Measurements from ENCODE around the gene FAM228B. TPM values are rescaled to one million over a fixed set of nuclear protein-coding genes. Genes with fewer than 3 reads are reported as not detected.
"Not testable (repeated sequence)": the region's sequence is repeated elsewhere in the genome, so short reads cannot be mapped to it uniquely, and the experiment has no call there.

The FAM228B gene
- total RNA-seq, 1 experiment from 2014 or later: 16.8 TPM

DNA sequence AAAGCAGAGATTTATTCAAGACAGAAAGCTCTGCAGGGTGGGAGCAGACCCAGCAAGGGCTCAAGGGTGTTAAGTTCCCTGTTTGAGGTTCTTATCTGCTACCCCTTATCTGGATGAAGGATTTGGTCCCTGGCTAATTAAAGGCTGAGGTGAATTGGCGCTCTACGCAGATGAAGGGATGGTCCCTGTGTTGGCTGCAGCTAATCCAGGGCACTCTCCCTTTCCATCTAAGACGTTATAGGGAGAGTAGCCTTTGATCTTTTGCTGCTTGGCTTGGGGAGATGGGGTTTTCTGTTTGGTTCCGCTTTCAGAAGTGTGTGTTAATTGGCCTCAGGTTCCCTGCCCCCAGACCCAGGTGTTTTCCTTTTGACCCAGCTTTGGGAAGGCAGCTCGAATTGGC is 68.6 kb downstream of the FAM228B start:
- CTCF ChIA-PET: no interaction called here
- no peaks in the 10 kb centered on the region for H3K4me1 ChIP-seq (replicated peaks; ENCODE audit: insufficient read depth)
- H3K79me2 ChIP-seq (ENCODE audit: low read depth): no peaks in the 10 kb centered on the region
- no TSS peak for BruUV-seq (replicated peaks)
- H3K4me2 ChIP-seq: no peak overlapping the region
- no peaks in the 10 kb centered on the region for H3F3A ChIP-seq (ENCODE audit: insufficient read depth, low read depth)
- H3K9me2 ChIP-seq (ENCODE audit: insufficient read depth): no peaks in the 10 kb centered on the region
- TF ChIP-seq, protein P1, sequence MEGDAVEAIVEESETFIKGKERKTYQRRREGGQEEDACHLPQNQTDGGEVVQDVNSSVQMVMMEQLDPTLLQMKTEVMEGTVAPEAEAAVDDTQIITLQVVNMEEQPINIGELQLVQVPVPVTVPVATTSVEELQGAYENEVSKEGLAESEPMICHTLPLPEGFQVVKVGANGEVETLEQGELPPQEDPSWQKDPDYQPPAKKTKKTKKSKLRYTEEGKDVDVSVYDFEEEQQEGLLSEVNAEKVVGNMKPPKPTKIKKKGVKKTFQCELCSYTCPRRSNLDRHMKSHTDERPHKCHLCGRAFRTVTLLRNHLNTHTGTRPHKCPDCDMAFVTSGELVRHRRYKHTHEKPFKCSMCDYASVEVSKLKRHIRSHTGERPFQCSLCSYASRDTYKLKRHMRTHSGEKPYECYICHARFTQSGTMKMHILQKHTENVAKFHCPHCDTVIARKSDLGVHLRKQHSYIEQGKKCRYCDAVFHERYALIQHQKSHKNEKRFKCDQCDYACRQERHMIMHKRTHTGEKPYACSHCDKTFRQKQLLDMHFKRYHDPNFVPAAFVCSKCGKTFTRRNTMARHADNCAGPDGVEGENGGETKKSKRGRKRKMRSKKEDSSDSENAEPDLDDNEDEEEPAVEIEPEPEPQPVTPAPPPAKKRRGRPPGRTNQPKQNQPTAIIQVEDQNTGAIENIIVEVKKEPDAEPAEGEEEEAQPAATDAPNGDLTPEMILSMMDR (conservative IDR thresholded peaks at IDR 0.05): no peak
- TF ChIP-seq EZH2 (IDR thresholded peaks at IDR 0.05; ENCODE audit: low read depth): no peak
- intact Hi-C loops (cut with micrococcal nuclease; ENCODE audit: unreplicated experiment): no loop called here
- no peaks in the 10 kb centered on the region for H3K36me3 ChIP-seq (ENCODE audit: low read depth)
- H3K27ac ChIP-seq: no peak overlapping the region
- POLR2A ChIA-PET (ENCODE audit: unreplicated experiment): no interaction called here
- no peak for DNase-seq
- no peaks in the 10 kb centered on the region; the same call in 1 of the 2 replicates for H3K27me3 ChIP-seq (ENCODE audit: insufficient read depth, low read depth)
- no peaks in the 10 kb centered on the region for H4K20me1 ChIP-seq (ENCODE audit: insufficient read depth)
- H3K4me3 ChIP-seq: no peak overlapping the region
- H3K9me3 ChIP-seq (ENCODE audit: insufficient read depth, low read depth): no peaks in the 10 kb centered on the region
- no peak overlapping the region for H2AFZ ChIP-seq

DNA sequence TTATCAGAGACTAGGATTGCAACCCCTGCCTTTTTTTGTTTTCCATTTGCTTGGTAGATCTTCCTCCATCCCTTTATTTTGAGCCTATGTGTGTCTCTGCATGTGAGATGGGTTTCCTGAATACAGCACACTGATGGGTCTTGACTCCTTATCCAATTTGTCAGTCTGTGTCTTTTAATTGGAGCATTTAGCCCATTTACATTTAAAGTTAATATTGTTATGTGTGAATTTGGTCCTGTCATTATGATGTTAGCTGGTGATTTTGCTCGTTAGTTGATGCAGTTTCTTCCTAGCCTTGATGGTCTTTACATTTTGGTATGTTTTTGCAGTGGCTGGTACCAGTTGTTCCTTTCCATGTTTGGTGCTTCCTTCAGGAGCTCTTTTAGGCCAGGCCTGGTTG is 73.9 kb downstream of the FAM228B start:
- H3K4me1 ChIP-seq (replicated peaks; ENCODE audit: insufficient read depth); H3K4me3 ChIP-seq; H3K27me3 ChIP-seq (ENCODE audit: insufficient read depth, low read depth); H3K4me2 ChIP-seq; BruUV-seq (replicated peaks); CTCF ChIA-PET; H3K9me2 ChIP-seq (ENCODE audit: insufficient read depth); intact Hi-C loops (cut with micrococcal nuclease; ENCODE audit: unreplicated experiment); H2AFZ ChIP-seq; H3K27ac ChIP-seq; DNase-seq; POLR2A ChIA-PET (ENCODE audit: unreplicated experiment); H3K9me3 ChIP-seq (ENCODE audit: insufficient read depth, low read depth); H4K20me1 ChIP-seq (ENCODE audit: insufficient read depth); H3K79me2 ChIP-seq (ENCODE audit: low read depth); H3F3A ChIP-seq (ENCODE audit: insufficient read depth, low read depth); H3K36me3 ChIP-seq (ENCODE audit: low read depth): not testable (repeated sequence)

DNA sequence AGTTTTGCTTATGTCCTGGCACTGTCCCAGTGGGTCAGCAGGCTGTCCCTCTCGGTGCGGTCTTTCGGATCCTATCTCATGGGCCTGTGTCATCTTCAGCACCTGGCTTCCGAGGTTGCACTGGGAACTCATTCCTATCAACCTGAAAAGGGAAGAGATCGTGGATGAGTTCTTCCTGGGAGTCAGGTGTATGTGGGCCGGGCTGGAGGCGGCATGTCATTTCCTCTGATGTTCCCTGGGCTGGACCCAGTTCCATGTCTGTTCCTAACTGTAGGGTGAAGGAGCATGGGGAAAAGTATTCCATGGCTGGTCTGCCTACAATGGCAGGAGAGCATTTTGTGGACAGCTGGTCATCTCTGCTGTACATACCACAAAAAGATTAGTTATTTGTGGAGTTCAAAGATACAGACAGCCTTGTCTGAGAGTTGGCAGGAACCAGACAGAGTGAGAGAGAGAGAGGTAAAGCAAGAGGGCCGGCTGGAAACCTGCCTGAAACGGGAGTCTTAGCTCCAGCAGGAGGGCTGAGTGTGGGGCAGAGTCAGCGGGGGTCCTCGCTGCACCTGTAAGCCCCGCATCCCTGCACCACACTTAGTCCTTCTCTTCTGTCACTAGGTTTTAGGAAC is 76.8 kb downstream of the FAM228B start:
- Histone ChIP-seq H3K9me2 (ENCODE audit: insufficient read depth) (no peaks in the 10 kb centered on the region), H3K9me3 (ENCODE audit: insufficient read depth, low read depth) (no peaks in the 10 kb centered on the region), H3K4me2 (no peak overlapping the region), H2AFZ (no peak overlapping the region), H3K36me3 (ENCODE audit: low read depth) (0 out of 2 replicates have a peak, but pooled peaks cover 4% of the 10 kb centered on the region), H3K4me1 (replicated peaks; ENCODE audit: insufficient read depth) (no peaks in the 10 kb centered on the region), H4K20me1 (ENCODE audit: insufficient read depth) (no peaks in the 10 kb centered on the region), H3K27ac (no peak overlapping the region), H3K4me3 (no peak overlapping the region), H3F3A (ENCODE audit: insufficient read depth, low read depth) (no peaks in the 10 kb centered on the region; the same call in 1 of the 2 replicates), H3K79me2 (ENCODE audit: low read depth) (no peaks in the 10 kb centered on the region), H3K27me3 (ENCODE audit: insufficient read depth, low read depth) (no peaks in the 10 kb centered on the region; the same call in 1 of the 2 replicates)
- no TSS peak for BruUV-seq (replicated peaks)
- POLR2A ChIA-PET (ENCODE audit: unreplicated experiment): interaction anchor here (0.6 kb wide), 1 partner anchor 819 kb away, joined by 3 read pairs; no protein-coding TSS in a partner anchor
- DNase-seq: no peak
- CTCF ChIA-PET: no interaction called here
- no peak for TF ChIP-seq EZH2 (IDR thresholded peaks at IDR 0.05; ENCODE audit: low read depth)
- TF ChIP-seq, protein P1 (conservative IDR thresholded peaks at IDR 0.05): no peak
- intact Hi-C loops (cut with micrococcal nuclease; ENCODE audit: unreplicated experiment): no loop called here

DNA sequence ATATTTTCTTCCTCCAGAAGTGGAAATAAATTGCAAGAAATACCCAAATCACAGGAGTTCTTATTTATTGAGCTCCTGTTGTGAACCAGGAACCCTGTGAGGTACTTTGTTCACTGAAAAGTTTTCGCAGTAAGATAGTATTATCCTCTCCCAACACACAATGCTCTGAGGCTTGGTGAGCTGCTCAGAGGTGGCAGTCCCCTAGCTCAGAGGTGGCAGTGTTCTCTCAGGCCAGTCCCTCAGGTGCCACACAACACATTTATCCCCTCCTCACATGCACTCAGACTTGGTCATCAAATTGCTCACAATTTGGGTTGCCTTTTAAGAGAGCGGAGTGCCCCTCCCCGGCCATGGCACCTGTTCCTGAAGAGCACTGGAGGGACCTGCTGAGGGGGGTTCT is 77.5 kb downstream of the FAM228B start:
- ChIA-PET CTCF (no interaction called here), POLR2A (ENCODE audit: unreplicated experiment) (interaction anchor here (0.6 kb wide), 1 partner anchor 819 kb away, joined by 3 read pairs; no protein-coding TSS in a partner anchor)

More for the DNA sequence above, 77.5 kb downstream of the FAM228B start:
- no peak overlapping the region for H3K27ac ChIP-seq
- H3K4me1 ChIP-seq (replicated peaks; ENCODE audit: insufficient read depth): no peaks in the 10 kb centered on the region
- H3K4me3 ChIP-seq: no peak overlapping the region
- no peaks in the 10 kb centered on the region for H3K9me2 ChIP-seq (ENCODE audit: insufficient read depth)
- no peak overlapping the region for H3K4me2 ChIP-seq
- H4K20me1 ChIP-seq (ENCODE audit: insufficient read depth): no peaks in the 10 kb centered on the region
- no TSS peak for BruUV-seq (replicated peaks)
- intact Hi-C loops (cut with micrococcal nuclease; ENCODE audit: unreplicated experiment): no loop called here
- no peak overlapping the region for H2AFZ ChIP-seq
- TF ChIP-seq, protein P1 (conservative IDR thresholded peaks at IDR 0.05): no peak
- TF ChIP-seq EZH2 (IDR thresholded peaks at IDR 0.05; ENCODE audit: low read depth): no peak
- H3K79me2 ChIP-seq (ENCODE audit: low read depth): no peaks in the 10 kb centered on the region
- no peaks in the 10 kb centered on the region for H3K9me3 ChIP-seq (ENCODE audit: insufficient read depth, low read depth)
- no peaks in the 10 kb centered on the region; the same call in 1 of the 2 replicates for H3K27me3 ChIP-seq (ENCODE audit: insufficient read depth, low read depth)
- H3F3A ChIP-seq (ENCODE audit: insufficient read depth, low read depth): no peaks in the 10 kb centered on the region; the same call in 1 of the 2 replicates
- DNase-seq: no peak
- H3K36me3 ChIP-seq (ENCODE audit: low read depth): 0 out of 2 replicates have a peak, but pooled peaks cover 4% of the 10 kb centered on the region

Measured in PC-9 (cell line).